HG03354 (cell line): Measurements from ENCODE around the gene MRPL14.
A peak's percentile ranks its signal among the peaks of the same experiment; 100 is the strongest.

Source experiments
- ATAC-seq: cut with Tn5 transposase; IDR thresholded peaks from one replicate; pipeline ENCODE4 v1.9.1; 2021; ENCODE audit warnings: mild to moderate bottlenecking; ENCODE audit not compliant: unreplicated experiment, poor library complexity, severe bottlenecking

Gene MRPL14

DNA sequence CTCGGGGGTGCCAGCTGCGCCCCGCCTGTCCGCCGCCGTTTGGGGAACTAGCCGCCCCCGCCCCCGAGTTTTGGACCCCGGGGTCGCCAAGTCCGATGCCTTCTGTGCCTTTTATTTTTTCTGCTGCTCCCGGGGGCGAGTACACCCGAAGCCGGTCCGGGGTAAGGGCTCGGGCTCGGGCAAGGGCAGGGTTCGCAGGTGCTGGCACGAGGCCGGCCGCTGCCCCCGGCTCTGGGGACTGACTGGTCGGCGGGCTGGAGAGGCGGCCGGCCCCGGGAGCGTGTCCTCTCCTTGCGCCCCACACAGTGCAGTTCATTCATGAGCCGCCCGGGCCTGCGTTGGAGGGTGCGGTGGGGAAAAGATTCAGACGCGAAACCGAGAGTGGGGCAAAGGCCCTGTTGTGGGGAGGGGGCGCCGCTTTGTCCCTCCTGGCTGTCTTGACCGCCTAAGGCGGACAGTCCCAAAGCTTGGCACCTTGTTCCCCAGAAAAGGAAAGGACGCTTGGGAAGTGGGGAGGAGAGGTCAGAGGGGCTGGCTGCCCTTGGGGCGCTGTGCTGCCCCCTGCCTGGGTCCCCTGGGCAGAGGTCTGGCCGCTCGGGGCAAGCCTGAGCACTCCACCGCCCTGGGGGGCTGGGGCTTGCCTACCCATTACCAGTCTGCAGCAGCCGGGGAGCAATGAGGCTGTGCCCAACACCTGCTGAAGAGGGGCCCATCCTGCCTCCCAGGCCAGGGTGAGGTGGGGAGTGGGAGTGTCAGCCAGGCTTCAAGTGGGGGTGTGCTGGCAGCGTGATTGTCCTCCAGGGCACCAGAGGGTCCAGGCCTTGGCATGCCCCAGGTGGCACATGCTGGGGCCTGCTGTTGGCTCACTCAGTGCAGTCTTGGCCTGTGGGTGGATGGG lies 1.0 kb upstream of the MRPL14 start:
- ATAC-seq, result peak; percentile 35

DNA sequence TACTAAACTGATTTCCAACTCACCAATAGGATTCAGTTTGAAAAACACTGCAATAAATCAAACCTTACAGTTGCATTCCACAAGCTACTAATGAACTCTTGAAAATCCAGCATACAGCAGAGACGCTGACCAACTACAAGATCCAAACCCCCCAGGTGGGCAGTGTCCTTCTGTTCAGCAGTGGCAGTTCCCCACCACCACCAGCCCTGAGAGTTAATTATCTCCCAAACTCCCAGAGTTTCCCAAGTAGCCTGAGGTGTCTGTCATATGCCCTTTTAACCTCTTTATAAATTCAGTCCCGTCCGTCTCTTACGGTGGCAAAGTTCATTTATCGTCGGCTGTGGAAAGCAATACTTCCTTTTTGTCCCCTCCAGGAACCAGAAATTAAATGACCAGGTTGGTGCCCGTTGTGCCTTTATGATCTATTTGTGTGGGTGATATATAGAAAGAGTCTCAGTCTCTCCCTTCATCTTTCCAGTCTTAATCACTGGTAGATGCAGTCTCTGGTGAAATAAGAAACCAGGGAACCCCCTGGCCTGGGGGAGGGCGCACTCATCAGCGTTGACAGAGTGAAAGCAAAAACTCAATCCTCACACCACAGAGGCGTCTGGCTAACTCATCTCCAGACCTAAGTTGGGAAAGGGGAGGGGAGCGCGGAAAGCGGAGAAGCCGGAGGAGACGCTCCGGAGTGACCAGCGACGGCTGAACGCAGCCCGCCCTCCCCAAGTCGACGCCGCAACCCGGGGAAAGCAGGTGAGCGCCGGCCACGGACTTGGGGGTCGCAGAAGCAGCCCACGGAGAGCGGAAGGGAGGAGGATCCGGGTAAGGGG lies 717 bp downstream of the MRPL14 start:
- ATAC-seq, result peak; percentile 33

DNA sequence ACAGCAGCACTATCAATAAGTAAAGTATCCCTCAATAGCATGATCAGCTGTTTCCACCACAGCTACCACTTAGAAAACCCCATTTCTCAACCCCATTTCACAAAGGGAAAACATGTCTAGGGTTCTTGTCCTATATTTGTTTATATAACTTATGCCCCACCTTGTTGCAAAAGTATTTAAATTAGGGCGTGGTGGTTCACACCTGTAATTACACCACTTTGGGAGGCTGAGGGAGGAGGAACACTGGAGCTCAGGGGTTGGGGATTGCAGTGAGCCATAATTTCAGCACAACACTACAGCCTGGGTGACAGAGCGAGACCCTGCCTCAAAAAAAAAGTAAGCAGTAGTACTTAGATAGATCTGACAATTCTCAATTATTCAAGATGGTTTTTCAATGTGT lies 3.7 kb downstream of the MRPL14 start:
- ATAC-seq, result no peak

DNA sequence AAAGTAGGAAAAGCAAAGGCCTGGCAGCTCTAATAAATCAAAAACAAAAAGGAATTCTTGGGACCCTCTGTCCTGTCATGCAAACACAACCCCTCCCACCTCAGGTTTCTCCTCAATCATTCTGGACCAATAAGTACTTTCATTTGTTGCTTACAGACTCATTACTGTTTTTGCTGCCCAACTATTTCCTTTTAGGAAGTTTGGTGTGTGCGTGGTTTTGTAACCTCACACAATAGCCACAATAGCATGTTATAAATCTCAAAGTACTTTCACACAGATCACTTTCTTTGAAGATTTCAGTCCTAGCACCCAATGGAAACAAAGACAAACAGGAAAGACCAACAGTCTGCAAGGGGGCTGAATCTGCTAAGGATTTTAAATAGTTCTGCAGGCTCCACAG lies 4.5 kb downstream of the MRPL14 start:
- no peak for ATAC-seq

DNA sequence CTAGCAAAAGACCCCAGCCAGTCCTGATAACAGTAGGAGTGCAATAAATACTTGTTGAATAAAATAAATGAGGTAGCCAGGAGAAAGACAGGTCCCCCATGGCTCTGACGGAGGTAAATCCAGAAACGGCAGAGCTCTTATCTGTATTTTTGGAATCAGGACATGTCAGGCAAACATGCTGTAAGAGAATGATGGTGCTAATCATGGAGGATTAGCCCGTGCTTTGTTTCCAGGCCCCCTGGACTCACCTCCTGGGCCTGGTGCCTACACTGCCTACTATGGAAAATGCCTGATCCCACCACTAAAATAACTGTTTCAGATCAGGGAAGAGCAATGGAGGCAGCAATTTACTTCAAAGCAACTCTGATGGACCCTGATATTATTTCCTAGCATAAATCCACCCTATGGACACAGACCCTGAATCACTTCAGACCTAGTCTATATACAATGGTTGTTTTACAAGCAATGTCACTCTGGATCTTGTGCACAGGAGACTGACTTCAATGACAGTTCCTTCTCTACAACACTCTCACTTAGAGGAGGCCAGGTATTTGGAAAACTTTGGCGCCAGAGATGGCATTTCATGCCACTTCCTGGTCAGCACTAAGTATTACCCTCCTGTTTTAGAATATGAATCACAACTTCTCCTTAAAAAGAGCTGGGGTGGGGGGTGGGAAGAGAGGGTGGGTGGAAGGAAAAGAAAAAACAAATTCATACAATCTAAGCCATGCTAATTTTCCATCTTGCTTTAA lies 6.4 kb downstream of the MRPL14 start:
- ATAC-seq, result no peak

DNA sequence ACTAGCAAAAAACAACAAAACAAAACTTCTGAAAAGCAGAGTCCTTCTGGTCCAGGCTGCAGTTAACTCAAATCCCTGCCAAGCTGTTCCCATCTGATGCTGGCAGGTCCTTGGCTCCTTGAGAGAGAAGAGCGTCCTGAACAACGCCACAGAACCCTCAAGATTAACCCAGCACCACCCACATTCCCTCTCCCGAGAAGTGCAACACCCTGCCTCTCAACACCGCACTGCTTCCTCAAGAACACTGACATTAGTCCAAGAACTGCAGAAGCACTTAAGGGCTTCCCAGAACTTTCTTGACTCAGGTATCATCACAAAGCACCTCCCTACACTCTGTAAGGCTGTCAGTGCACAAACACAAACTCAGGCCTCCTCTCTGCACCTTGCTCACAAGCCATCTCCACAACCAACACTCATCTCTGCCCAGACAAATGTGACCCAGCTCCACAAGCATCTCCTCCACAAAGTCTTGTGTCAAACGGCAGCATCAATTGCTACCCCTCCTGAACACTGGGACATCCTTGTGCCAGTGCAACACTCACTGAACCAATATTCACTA lies 7.5 kb downstream of the MRPL14 start:
- no peak for ATAC-seq

DNA sequence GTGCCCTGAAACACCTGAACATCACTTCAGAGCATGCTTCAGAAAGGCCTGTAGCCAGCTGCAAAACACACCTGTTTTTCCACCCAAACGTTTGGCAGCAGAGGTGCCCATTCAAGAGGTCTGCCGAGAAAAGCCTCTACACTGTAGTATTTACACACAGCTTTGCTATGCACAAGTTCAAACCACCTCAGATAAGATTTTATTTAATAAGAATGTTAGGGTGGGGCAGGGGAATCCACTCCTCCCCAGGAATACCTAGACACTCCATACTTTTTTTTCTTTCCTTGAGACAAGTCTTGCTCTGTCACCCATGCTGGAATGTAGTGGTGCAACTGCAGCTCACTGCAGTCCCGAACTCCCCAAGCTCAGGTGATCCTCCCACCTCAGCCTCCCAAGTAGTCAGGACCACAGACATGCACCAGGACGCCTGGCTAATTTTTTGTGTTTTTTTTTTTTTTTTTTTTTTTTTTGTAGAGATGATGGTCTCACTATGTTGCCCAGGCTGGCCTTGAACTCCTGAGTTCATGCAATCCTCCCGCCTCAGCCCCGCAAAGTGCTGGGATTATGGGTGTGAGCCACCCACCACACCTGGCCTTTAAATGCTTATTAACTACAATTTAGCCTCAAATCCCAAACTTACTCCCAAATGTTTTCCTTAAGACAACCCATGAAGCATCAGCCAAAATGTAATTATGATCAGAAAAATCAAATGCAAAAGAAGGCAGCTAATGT lies 9.7 kb downstream of the MRPL14 start:
- no peak for ATAC-seq

DNA sequence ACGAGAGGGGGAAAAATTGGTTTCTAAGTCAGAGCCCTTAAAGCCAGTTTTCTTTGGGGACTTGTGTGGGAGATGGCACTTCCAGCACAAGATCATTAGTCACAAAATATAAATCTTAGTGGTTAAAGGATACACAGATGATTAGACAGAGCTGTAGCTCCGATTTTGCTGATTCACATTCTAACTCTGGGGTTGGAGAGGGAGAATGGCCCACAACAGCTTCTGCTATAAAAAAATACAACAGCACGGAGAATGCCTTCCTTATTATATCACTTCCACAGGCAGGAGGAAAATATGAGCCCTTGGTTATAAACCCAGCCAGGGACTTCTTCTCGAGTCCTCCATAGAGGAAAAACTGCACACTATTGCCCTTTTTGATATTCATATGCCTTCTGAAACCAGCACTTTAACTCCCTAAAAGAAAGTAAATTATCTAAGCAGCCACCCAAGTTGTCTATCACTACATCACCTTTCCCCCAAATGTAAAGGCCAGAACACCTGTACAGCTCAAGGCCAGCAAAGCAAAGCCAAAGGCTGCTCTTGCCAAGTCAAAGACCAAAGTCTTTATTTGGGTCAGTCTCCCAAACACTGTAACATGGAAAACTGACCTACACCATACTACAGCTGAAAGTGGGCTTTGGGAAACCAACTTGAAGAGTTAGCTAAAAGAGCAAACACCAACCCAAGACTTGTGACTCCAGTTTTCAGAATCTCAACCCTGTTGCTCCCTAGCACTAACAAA lies 10.4 kb downstream of the MRPL14 start:
- ATAC-seq, result no peak

DNA sequence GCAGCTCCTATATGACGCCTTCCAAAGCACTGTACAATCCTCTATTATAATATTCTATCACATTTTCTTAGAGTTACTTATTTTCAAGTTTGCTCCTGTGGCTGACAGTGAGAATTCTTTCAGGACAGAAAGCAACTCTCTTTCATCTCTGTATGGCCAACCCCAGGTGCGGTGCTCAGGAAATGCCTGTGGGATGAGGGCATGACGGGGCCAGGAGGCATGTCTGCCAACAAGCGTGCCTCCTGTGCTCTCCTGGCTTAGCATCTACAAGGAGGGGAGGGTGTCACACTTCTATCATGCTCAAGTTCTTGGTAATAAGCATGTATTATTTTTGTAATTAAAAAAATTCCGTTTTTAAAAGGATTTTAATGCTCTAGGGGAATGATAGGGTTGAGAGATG lies 11.4 kb downstream of the MRPL14 start:
- no peak for ATAC-seq

DNA sequence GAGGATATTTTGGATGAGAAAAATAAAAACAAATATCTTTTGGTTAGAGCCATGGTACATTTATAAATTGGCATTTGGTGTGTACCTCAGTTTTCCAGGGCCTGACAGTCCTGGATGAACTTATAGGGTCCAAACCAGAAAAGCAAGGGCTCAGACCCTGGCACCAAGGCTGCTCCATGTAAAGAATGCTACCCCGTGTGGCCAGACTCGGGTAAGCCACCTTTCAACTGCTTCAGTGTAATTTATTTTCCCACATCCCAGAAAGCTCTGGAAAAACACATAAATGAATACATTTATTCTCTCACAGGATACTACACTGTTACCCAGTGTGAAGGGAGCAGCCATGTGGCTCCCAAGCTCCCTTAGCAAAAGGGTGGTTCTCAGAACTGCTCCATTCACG lies 13.8 kb downstream of the MRPL14 start:
- no peak for ATAC-seq

DNA sequence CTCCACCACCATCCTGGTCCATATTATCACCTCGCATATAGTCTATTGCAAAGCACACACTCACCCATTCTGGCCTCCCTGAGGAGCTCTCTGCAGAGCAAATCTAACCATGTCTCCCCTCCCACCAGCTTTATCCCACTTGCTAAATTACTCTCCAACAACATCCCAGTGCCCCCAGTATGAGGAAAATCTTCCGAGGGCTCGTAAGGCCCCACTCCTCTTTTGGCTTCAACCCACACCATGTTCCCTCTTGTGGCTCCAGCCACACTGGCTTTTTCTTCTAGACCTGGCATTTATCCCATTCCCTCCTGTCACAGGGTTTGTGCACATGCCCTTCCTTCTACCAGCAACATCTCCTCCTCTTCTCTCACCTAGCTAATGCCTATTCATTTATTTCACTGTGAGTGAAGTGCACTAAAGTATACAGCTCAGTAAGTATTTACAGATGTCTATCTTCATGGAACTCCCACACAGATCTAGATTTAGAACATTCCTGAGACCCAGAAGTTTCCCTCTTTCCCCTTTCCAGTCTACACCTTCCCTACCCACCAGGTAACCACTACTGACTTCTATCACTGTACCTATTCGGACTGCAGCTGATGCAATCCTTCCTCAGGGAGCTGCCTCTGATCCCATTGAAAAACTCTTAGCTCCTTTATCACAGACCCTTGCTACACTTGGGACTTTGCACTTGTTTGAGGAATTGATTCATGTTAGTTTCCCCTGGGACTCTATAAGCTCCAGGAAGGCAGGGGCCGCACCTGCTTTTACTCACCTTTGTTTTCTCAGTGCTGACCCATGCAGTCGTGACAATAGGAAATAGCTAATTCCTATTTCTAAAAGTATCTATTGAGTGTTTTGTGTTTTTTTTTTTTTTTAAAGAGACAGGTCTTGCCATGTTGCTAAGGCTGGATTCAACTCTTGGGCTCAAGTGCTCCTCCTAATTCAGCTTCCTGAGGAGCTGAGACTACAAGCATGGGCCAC lies 15.5 kb downstream of the MRPL14 start:
- no peak for ATAC-seq

DNA sequence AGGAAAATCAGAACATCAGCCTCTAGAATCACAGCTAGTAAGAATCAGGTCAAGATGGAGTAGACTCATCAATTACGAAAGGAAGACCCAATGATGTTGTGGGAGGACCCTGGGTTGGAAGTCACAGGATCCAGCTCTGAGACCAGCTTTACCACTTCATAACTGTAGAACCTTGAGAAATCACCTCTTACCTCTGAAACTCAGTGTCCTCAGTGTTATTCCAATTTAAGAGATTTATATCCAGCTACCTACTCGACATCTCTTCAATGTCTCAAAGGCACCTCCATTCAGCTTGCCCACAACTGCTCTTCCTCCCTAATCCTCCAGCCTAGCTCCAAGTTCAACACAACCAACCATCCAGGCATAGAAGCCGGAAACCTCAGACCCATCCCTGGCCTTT lies 16.3 kb downstream of the MRPL14 start:
- ATAC-seq, result no peak

DNA sequence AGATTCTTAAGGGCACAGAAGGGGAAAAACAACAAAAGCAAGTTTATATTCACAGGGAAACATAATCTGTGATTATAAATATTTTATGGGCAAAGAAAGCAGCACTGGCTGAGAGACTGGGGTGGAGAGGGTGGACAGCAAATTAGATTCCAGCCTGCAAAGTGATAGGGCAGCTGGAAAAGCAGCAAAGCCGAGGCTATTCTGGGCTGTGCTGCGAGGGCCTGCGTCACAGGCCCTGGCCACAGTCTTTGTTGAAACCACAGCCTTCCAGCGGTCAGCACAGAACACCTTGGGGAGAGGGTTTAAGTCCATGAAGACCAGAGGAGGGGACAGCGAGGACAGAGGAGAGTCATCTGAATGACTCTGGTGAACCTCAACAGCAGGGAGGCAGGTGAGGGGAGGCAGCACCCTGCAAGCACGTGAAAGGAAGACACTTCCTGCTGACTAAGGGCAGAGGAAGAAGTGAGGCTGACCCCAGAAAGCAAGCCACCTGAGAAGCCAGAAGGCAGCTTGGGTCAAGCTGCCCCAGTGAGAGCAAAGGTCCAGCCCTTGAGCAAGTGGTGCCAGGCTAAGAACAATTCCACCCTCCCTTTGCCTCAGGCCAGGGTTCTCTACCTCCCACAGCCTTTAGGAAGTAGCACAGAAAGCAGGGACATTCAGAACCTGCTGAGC lies 17.1 kb downstream of the MRPL14 start:
- no peak for ATAC-seq

DNA sequence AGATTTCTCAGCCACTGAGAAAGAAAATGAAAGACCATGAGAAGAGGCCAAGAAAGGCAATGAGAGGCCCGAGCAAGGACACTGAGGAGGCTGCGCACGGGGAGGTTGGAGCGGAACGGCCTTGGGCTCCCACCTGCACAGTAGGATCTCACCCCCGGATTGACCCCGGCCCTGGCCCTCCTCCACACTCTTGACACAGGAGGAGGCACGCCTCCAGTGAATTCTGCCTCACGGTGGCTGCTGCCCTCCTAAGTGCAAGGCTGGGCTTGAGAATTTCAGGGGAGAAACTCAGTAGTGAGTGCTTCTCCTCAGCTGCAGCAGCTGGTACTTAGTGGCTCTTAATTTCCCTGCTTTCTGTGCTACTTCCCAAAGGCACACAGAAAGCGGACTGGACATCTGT lies 18.0 kb downstream of the MRPL14 start:
- no peak for ATAC-seq

DNA sequence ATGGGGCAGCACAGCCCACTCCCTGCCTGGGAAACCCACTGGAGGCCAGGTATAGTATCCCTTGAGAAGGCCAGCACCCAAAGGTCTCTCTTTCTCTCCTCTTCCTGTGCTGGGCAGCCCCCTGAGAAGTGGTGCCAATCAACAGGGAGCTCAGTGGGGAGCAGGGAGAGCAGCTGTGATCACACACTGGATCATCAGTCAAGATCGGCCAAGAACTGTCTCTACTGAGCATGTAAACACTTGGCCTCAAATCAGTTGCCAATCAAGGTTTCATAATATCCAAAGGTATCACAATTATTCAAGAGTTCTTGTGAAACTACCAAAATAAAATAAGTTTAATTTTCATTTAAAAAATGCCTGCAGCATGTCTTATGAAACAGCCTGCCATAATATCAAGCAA lies 18.8 kb downstream of the MRPL14 start:
- ATAC-seq, result no peak

DNA sequence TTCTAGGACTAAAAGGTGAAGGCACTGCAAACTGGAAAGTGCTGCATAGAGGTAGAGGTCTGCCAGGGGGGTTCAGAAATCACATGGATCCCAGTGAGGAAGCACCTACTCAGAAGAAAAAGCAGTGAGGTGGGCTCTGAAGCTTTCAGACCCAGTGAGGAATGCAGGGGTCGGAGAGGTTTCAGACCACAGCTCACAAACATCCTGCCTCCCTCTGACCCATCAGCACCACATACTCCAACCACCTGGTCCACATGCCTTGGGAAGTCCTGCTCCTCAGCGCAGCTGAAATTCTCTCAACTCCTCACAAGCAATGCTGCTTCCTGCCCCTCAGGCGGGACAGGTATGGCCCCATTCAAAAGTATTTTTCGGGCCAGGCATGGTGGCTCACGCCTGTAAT lies 20.2 kb downstream of the MRPL14 start:
- no peak for ATAC-seq
